GM23248 (cell line): ENCODE measurements around the gene ALG1. TPM values are rescaled to one million over a fixed set of nuclear protein-coding genes. Genes with fewer than 3 reads are reported as not detected.

ENCODE experiments used
- DNase-seq: peaks from one replicate; pipeline ENCODE4 v3.0.0-alpha.2; 2015
- H2AFZ ChIP-seq: fragments of 200-600 bp; sonication (generic); 2 replicates; pipeline ENCODE4 v1.6.1; 2016; ENCODE audit warnings: antibody characterized with exemption
- H3F3A ChIP-seq: fragments of 200-600 bp; sonication (generic); 2 replicates; pipeline ENCODE4 v1.6.1; 2016; ENCODE audit warnings: mild to moderate bottlenecking, antibody characterized with exemption, mixed run types; ENCODE audit not compliant: insufficient read depth
- H3K27ac ChIP-seq: fragments of 200-600 bp; sonication (generic); 2 replicates; pipeline ENCODE4 v1.5.1; 2016; ENCODE audit warnings: mild to moderate bottlenecking
- H3K27me3 ChIP-seq: fragments of 200-600 bp; sonication (generic); replicated peaks from 2 replicates; pipeline ENCODE4 v1.6.1; 2016; ENCODE audit warnings: mild to moderate bottlenecking; ENCODE audit not compliant: insufficient read depth
- H3K36me3 ChIP-seq: fragments of 200-600 bp; sonication (generic); 2 replicates; pipeline ENCODE4 v1.6.1; 2016; ENCODE audit warnings: low read depth, mild to moderate bottlenecking
- H3K4me1 ChIP-seq: fragments of 200-600 bp; sonication (generic); 2 replicates; pipeline ENCODE4 v1.6.1; 2016; ENCODE audit warnings: mild to moderate bottlenecking; ENCODE audit not compliant: insufficient read depth
- H3K4me2 ChIP-seq: fragments of 200-600 bp; sonication (generic); one replicate; pipeline ENCODE4 v1.6.1; 2016; ENCODE audit warnings: mild to moderate bottlenecking; ENCODE audit not compliant: unreplicated experiment
- H3K4me3 ChIP-seq: fragments of 200-600 bp; sonication (generic); 2 replicates; pipeline ENCODE4 v1.5.1; 2016; ENCODE audit warnings: mild to moderate bottlenecking
- H3K79me2 ChIP-seq: fragments of 200-600 bp; sonication (generic); 2 replicates; pipeline ENCODE4 v1.6.1; 2016; ENCODE audit warnings: mild to moderate bottlenecking; ENCODE audit not compliant: insufficient read depth
- H3K9ac ChIP-seq: fragments of 200-600 bp; sonication (generic); 2 replicates; pipeline ENCODE4 v1.6.1; 2016; ENCODE audit warnings: mild to moderate bottlenecking
- H3K9me2 ChIP-seq: fragments of 200-600 bp; sonication (generic); 2 replicates; pipeline ENCODE4 v1.6.1; 2016; ENCODE audit warnings: mixed run types, mild to moderate bottlenecking, moderate library complexity; ENCODE audit not compliant: insufficient read depth
- H3K9me3 ChIP-seq: fragments of 200-600 bp; sonication (generic); one replicate; pipeline ENCODE4 v1.6.1; 2017; ENCODE audit warnings: low read depth
- H4K20me1 ChIP-seq: fragments of 200-600 bp; sonication (generic); 2 replicates; pipeline ENCODE4 v1.6.0; 2016; ENCODE audit not compliant: insufficient read depth
- EZH2 ChIP-seq: fragments of 200-600 bp; sonication (generic); IDR thresholded peaks from 2 replicates; pipeline ENCODE4 v1.6.1; 2018; ENCODE audit warnings: antibody characterized with exemption, mild to moderate bottlenecking; ENCODE audit not compliant: insufficient read depth, poor library complexity, severe bottlenecking
- EZH2phosphoT487 ChIP-seq: fragments of 200-600 bp; sonication (generic); IDR thresholded peaks from 2 replicates; pipeline ENCODE4 v1.6.1; 2018; ENCODE audit warnings: antibody characterized with exemption, moderate library complexity, mild to moderate bottlenecking, low read depth; ENCODE audit not compliant: insufficient read depth
- WGBS, 2 experiments: methylation state at CpG; one replicate each; pipeline ENCODE4 v1.1.6; 2015 to 2017; ENCODE audit warnings: low lambda C conversion rate in 2 of 2, low coverage in 1 of 2; ENCODE audit errors: missing lambda C conversion rate in 2 of 2; 5-methylcytosine and 5-hydroxymethylcytosine counted together
- in situ Hi-C: fragments of 300-500 bp; cut with MboI; formaldehyde crosslinking; loops from 2 replicates; pipeline ENCODE4 v1.15.0; 2020
- polyA plus RNA-seq: library from polyadenylated mRNA; unstranded; fragments of >200 nt; fragmentation: Nextera tagmentation; extraction: Ambion mirVana; gene quantifications from 2 replicates; pipeline ENCODE4 v1.2.1, GENCODE V29; 2016
- total RNA-seq: library from RNA; depleted of rRNA; stranded (reverse); fragments of >200 nt; shearing (Covaris generic); gene quantifications from 2 replicates; pipeline ENCODE4 v1.2.3, GENCODE V29; 2014; rRNA removed

Gene ALG1, protein sequence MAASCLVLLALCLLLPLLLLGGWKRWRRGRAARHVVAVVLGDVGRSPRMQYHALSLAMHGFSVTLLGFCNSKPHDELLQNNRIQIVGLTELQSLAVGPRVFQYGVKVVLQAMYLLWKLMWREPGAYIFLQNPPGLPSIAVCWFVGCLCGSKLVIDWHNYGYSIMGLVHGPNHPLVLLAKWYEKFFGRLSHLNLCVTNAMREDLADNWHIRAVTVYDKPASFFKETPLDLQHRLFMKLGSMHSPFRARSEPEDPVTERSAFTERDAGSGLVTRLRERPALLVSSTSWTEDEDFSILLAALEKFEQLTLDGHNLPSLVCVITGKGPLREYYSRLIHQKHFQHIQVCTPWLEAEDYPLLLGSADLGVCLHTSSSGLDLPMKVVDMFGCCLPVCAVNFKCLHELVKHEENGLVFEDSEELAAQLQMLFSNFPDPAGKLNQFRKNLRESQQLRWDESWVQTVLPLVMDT
- total RNA-seq (34.1 and 36.5 TPM in 2 replicates), polyA plus RNA-seq (45.4 and 48.0 TPM in 2 replicates)

DNA sequence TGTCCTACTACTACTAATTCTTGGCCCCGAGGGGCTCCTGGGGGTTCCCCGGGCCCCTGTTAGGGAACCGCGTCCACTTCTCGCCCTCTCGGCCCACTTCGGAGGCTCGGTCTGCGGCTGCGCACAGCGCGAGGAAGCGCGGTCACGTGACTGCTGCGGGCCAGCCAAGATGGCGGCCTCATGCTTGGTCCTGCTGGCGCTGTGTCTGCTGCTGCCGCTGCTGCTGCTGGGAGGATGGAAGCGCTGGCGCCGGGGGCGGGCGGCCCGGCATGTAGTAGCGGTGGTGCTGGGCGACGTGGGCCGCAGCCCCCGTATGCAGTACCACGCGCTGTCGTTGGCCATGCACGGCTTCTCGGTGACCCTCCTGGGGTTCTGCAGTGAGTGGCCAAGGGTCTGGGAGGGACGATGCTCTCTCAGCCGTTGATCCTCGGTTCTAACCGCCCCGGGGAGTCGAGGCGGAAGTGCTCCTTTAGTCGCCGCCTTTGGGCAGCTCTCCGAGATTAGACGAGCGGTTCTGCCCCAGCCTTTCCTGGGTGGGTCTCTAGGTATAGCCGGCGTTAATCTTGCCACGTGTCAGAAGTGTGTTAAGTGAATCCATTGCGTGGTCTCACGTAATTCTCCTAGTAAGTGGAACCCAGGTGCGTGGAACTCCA, at the start of gene ALG1:
ALG1 (plus strand) TSS at position 163 of the 653 bp plus-strand sequence; CDS start at position 170, 7 bp downstream.
- Histone ChIP-seq H3K27ac (peak within 1 kb of the TSS; percentile 88), H3K4me2 (peak within 1 kb of the TSS; percentile 96)
- in situ Hi-C loops: no loop called here

DNA sequence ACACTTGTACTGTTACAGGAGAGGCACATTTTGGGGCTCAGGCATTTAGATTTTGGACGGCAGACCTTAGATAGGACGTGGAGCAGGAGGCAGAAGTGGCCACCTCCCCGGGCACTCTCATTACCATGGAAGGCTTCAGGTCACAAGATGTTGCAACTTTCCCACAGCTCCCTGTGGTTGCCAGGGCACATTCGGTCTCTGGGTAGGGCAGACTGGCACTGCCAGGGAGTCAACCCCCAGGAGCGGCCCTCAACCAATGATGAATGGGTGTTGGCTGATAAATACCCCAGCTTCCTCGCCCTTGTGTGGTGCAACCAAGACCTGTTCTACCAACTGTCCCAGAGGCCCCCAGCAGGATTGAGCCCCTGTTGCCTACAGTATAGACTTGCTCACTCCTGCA, 49.1 kb upstream of the ALG1 start:
- H3K4me3 ChIP-seq: no peak overlapping the region
- in situ Hi-C loops: no loop called here
- no peaks in the 10 kb centered on the region for H3K36me3 ChIP-seq
- no peaks in the 10 kb centered on the region for H3K9me3 ChIP-seq
- H3K27ac ChIP-seq: no peak overlapping the region
- DNase-seq: no peak
- H2AFZ ChIP-seq: no peak overlapping the region
- no peaks in the 10 kb centered on the region for H3K27me3 ChIP-seq
- no peaks in the 10 kb centered on the region for H4K20me1 ChIP-seq
- no peaks in the 10 kb centered on the region for H3K9me2 ChIP-seq
- no peak overlapping the region for H3K4me2 ChIP-seq
- WGBS, 2 experiments: 75 to 80% methylated on average over 6 of the region's 6 CpGs
- H3F3A ChIP-seq: no peaks in the 10 kb centered on the region
- no peaks in the 10 kb centered on the region for H3K79me2 ChIP-seq
- H3K9ac ChIP-seq: no peak overlapping the region
- TF ChIP-seq EZH2: no peak
- TF ChIP-seq EZH2phosphoT487: no peak
- H3K4me1 ChIP-seq: no peaks in the 10 kb centered on the region

More for the DNA sequence above, at the start of gene ALG1:
- WGBS, 2 experiments: 1% methylated on average over 39 to 53 of the region's 53 CpGs
- H4K20me1 ChIP-seq: no peaks in the 10 kb centered on the region
- H3K4me1 ChIP-seq: peaks cover 19% of the 10 kb centered on the region
- H3F3A ChIP-seq: peaks cover 18% of the 10 kb centered on the region
- H3K9ac ChIP-seq: peak within 1 kb of the TSS; percentile 92
- H3K27me3 ChIP-seq: 0 out of 2 replicates have a peak, but pooled peaks cover under 1% of the 10 kb centered on the region
- H3K4me3 ChIP-seq: peak within 1 kb of the TSS; percentile 86
- no peak for TF ChIP-seq EZH2phosphoT487
- no peak for TF ChIP-seq EZH2
- H3K36me3 ChIP-seq: no peaks in the 10 kb centered on the region
- H3K79me2 ChIP-seq: peaks cover 33% of the 10 kb centered on the region
- H2AFZ ChIP-seq: peak within 1 kb of the TSS; percentile 95
- DNase-seq: peak; percentile 97
- no peaks in the 10 kb centered on the region for H3K9me2 ChIP-seq
- H3K9me3 ChIP-seq: no peaks in the 10 kb centered on the region

DNA sequence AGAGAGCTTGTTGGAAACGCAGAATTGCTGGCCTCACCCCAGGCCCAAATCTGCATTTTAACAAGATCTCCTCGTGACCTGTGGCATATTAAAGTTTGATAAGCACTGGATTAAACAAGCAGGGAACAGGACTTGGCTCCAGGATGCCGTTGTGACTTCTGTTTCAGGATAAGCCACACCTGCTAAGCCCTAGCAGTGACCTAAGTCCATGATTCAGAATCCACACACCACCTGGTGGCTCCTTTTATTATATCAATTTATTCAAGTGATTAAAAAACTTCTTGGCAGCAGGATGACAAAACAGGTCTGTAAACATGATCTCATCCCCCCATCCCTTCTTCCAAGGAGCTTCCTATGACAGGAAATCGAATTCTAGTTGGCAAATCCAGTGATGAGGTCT, 47.0 kb upstream of the ALG1 start:
- Histone ChIP-seq H3K79me2 (no peaks in the 10 kb centered on the region), H3K9ac (no peak overlapping the region), H3K27ac (no peak overlapping the region), H3K36me3 (no peaks in the 10 kb centered on the region), H4K20me1 (no peaks in the 10 kb centered on the region), H3K4me3 (no peak overlapping the region), H3K27me3 (no peaks in the 10 kb centered on the region), H3F3A (no peaks in the 10 kb centered on the region), H3K9me2 (no peaks in the 10 kb centered on the region), H3K9me3 (no peaks in the 10 kb centered on the region), H2AFZ (no peak overlapping the region), H3K4me2 (no peak overlapping the region), H3K4me1 (no peaks in the 10 kb centered on the region)
- TF ChIP-seq EZH2phosphoT487 (no peak), EZH2 (no peak)
- in situ Hi-C loops: no loop called here
- DNase-seq: peak; percentile 31
- 74 to 80% methylated on average over 4 of the region's 4 CpGs for WGBS, 2 experiments

DNA sequence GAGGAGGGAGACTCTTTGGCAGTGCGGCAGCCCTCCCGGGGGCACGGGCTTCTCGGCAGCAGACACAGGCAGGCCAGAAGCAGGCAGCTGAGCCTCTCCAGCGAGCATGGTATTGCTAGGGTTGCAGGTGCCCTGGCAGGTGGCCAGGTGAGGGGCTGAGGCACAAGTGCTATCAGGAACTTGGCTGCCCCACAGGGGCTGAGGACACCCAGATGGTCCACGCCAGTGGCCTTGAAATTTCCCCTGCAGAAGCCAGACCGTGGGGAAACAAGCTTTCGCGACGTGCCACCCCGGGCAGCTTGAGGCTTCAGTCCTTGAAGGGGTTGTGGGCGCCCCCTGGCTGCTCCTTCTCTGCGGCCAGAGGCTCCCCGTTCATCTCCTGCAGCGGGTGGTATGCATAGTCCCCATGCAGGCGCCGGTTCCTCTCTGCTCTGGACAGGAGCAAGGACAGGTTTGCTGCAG, 46.4 kb upstream of the ALG1 start:
- Histone ChIP-seq H2AFZ (no peak overlapping the region), H3K9ac (no peak overlapping the region), H3K27ac (no peak overlapping the region), H3K4me1 (no peaks in the 10 kb centered on the region), H3K4me3 (no peak overlapping the region), H3F3A (no peaks in the 10 kb centered on the region), H3K9me3 (no peaks in the 10 kb centered on the region), H3K4me2 (no peak overlapping the region), H4K20me1 (no peaks in the 10 kb centered on the region), H3K36me3 (no peaks in the 10 kb centered on the region), H3K27me3 (no peaks in the 10 kb centered on the region), H3K9me2 (no peaks in the 10 kb centered on the region), H3K79me2 (no peaks in the 10 kb centered on the region)
- 67 to 68% methylated on average over 17 of the region's 17 CpGs for WGBS, 2 experiments
- TF ChIP-seq EZH2: no peak
- no peak for TF ChIP-seq EZH2phosphoT487
- in situ Hi-C loops: no loop called here
- peak; percentile 16 for DNase-seq
